Kasumi-1 (cell line): ENCODE data around the gene SLC22A4.

Experiments
- DNase-seq, 2 experiments: peaks; one replicate each; lab custom pipeline; 2025; lab: John Stamatoyannopoulos, UW

The SLC22A4 gene

GRCh38 chr5:132342291-132343180, 48.3 kb downstream of the SLC22A4 start:
- DNase-seq, result no peak

GRCh38 chr5:132344775-132345514, 50.8 kb downstream of the SLC22A4 start:
- DNase-seq, result no peak

GRCh38 chr5:132353486-132353995, 59.3 kb downstream of the SLC22A4 start:
- no peak for DNase-seq

- DNase-seq, result peak; percentile 48 to 50
These were observed 60.4 kb downstream of the SLC22A4 start for GRCh38 chr5:132354381-132355139.

- DNase-seq, result no peak
These were observed 61.1 kb downstream of the SLC22A4 start for GRCh38 chr5:132355140-132355765.

- DNase-seq, result no peak
These were observed 64.6 kb downstream of the SLC22A4 start for GRCh38 chr5:132358775-132359174.

GRCh38 chr5:132362086-132362485, 67.9 kb downstream of the SLC22A4 start:
- DNase-seq, result no peak

- no peak for DNase-seq
These were observed 69.4 kb downstream of the SLC22A4 start for GRCh38 chr5:132363431-132364112.

GRCh38 chr5:132364319-132364718, 70.1 kb downstream of the SLC22A4 start:
- DNase-seq, result no peak

- DNase-seq, result no peak
These were observed 71.0 kb downstream of the SLC22A4 start for GRCh38 chr5:132365213-132365612.

- no peak for DNase-seq
These were observed 74.0 kb downstream of the SLC22A4 start for GRCh38 chr5:132368186-132368585.

GRCh38 chr5:132369007-132369473, 74.8 kb downstream of the SLC22A4 start:
- DNase-seq, result peak; percentile 44 to 61

- DNase-seq, result peak; percentile 50 to 61
These were observed 75.4 kb downstream of the SLC22A4 start, which contains the start of gene SLC22A5 for GRCh38 chr5:132369474-132370180. Gene SLC22A5, plus strand, starts transcription at chr5:132369710. Its CDS starts 263 bp downstream, at chr5:132369973.

- DNase-seq, result peak in 1 of 2 experiments; percentile 8
These were observed 76.2 kb downstream of the SLC22A4 start for GRCh38 chr5:132370181-132370970.

GRCh38 chr5:132370971-132371602, 76.9 kb downstream of the SLC22A4 start:
- DNase-seq, result no peak

GRCh38 chr5:132371603-132371994, 77.4 kb downstream of the SLC22A4 start:
- DNase-seq, result no peak

- peak; percentile 33 to 40 for DNase-seq
These were observed 77.9 kb downstream of the SLC22A4 start for GRCh38 chr5:132372127-132372526.

- no peak for DNase-seq
These were observed 78.3 kb downstream of the SLC22A4 start for GRCh38 chr5:132372542-132372941.

GRCh38 chr5:132375957-132376356, 81.8 kb downstream of the SLC22A4 start:
- no peak for DNase-seq
